OCI-LY3 (cell line): Measurements from ENCODE around the gene FLYWCH1.

Experiments used
- EZH2phosphoT487 ChIP-seq: fragments of 200-600 bp; shearing (Covaris generic); IDR thresholded peaks from 2 replicates; pipeline ENCODE4 v1.6.1; 2018; ENCODE audit warnings: antibody characterized with exemption, mixed run types, low read depth
- TF ChIP-seq, protein P1 (sequence below): fragments of 200-600, 300-600 bp; sonication (generic); IDR thresholded peaks from 2 replicates; pipeline ENCODE4 v1.5.1; 2014; ENCODE audit warnings: antibody characterized with exemption, low read length, low read depth

- TF ChIP-seq, protein P1, sequence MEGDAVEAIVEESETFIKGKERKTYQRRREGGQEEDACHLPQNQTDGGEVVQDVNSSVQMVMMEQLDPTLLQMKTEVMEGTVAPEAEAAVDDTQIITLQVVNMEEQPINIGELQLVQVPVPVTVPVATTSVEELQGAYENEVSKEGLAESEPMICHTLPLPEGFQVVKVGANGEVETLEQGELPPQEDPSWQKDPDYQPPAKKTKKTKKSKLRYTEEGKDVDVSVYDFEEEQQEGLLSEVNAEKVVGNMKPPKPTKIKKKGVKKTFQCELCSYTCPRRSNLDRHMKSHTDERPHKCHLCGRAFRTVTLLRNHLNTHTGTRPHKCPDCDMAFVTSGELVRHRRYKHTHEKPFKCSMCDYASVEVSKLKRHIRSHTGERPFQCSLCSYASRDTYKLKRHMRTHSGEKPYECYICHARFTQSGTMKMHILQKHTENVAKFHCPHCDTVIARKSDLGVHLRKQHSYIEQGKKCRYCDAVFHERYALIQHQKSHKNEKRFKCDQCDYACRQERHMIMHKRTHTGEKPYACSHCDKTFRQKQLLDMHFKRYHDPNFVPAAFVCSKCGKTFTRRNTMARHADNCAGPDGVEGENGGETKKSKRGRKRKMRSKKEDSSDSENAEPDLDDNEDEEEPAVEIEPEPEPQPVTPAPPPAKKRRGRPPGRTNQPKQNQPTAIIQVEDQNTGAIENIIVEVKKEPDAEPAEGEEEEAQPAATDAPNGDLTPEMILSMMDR: no peak
- TF ChIP-seq EZH2phosphoT487: no peak
Observed at GRCh38 chr16:2950773-2951172, 39.0 kb downstream of the FLYWCH1 start.
